Activated T-cell treated with anti-CD3 and anti-CD28 coated beads for 1 hour (primary cell): ENCODE data around the gene SLBP.
"Not testable (repeated sequence)": the region's sequence is repeated elsewhere in the genome, so short reads cannot be mapped to it uniquely, and the experiment has no call there.

Source experiments
- DNase-seq: peaks from one replicate; pipeline ENCODE4 v3.0.0-alpha.2; 2020; ENCODE audit warnings: low read depth

Gene SLBP

DNA sequence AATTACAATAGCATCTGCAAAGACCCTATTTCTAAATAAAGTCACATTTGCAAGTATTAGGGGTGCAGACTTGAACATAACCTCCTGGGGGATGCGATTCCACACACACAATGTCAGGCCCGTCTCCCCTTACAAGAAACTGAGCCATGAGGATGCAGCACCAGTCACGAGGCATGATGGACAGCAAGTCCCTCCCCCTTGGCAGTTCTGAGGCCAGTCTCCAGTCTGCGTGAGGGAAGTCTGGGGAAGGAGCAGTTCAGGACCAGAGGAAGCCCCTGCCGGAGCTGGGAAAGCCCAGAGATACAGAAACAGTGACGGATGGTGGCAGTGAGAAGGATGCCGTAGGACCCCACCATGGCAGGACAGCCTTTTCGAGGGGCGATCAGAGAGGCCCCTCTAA is 37.4 kb downstream of the SLBP start:
- no peak for DNase-seq

DNA sequence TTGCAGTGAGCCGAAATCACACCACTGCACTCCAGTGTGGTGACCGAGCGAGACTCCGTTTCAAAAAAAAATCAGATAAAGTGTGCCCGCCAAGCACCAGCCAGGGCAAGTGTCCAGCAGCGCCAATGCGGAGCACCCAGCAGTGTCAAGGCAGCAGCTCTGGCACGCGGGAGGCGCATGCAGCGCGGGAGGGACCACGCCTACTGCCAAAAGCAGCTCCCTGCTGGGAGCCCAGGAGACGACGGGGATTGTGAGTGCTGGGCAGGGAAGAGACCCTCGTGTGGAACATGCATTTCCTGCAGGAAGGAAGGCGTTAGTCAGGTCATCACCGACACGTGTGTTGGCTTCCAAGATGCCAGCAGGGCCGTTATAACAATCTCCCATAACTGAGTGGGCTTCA is 38.4 kb downstream of the SLBP start:
- DNase-seq: no peak

GRCh38 chr4:1671011-1671410 is 41.1 kb downstream of the SLBP start:
- not testable (repeated sequence) for DNase-seq

- DNase-seq: no peak
These were observed 41.8 kb downstream of the SLBP start for GRCh38 chr4:1670279-1670678.

DNA sequence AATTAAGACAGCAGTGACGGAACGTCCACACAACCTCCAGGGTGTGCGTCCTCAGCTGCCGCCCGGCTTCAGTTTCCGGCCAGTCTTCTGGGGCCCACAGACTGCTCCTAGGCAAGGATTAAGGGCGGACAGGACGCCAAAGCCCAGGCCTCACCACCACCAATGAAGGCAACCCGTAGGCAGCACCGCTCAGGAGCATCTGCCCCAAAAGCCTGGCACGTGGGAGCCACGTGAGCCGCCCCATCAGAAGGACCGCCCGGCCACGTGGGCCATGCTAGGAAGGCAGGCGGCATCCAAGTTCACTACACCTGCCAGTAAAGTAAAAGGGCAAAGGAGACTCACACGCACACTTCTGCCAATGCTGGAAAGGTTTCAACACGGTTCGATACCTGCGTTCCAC is 42.3 kb downstream of the SLBP start:
- DNase-seq: no peak

DNA sequence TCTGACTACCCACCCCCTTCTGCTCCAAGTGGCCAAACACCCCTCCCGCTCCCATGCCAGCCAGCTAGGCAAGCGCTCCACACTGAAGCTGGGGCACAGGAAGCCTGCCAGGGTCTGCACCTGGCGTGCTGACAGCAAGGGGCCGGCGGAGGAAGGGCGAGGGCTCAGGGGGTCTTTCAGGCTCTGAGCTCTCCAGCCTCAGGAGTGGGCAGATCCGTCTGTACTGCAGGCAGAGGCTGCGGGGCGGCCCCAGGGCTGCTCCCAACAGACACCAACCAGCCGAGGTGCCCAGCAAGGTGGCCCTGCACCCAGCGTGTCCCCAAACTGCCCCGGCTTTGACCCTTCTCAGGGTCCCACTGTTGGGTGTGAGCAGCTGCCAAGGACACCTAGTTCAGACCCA is 42.8 kb downstream of the SLBP start:
- no peak for DNase-seq

DNA sequence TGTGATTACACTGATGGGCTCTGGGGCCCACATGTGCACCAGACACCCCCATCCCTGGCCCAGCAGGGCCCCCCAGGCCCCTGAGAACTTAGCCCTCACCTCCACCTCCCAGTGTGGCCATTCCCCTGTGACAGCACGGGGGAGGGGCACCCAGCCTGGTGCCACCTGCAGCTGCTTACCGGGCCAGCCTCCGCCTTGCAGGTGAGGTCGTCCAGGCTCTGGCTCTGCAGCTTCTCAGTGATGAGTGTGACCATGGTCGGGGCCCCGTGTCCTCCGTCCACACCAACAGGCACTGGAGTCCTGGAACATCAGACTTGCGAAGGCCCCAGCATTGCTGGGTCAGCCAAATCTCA is 43.7 kb downstream of the SLBP start:
- DNase-seq: no peak

- DNase-seq: no peak
These were observed 44.8 kb downstream of the SLBP start for GRCh38 chr4:1667273-1667672.

GRCh38 chr4:1666391-1666790 is 45.7 kb downstream of the SLBP start:
- no peak for DNase-seq

DNA sequence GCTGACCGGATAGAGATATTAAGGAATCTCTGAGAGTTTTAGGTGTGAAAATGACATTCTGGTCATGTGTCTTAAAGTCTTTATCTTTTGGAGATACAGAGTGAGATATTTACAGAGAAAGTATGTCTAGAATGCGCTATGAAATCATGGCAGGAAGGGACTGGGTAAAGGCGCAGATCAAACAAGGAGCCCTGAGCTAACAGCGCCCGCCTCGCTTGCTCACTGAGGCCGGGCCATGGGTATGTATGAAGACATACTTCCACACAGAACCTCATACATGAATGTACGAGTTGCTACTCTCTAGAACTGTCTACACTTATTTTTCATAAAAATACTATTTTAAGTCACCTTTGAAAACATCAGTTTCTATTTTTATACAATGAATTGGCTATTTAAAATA is 48.0 kb downstream of the SLBP start:
- no peak for DNase-seq

DNA sequence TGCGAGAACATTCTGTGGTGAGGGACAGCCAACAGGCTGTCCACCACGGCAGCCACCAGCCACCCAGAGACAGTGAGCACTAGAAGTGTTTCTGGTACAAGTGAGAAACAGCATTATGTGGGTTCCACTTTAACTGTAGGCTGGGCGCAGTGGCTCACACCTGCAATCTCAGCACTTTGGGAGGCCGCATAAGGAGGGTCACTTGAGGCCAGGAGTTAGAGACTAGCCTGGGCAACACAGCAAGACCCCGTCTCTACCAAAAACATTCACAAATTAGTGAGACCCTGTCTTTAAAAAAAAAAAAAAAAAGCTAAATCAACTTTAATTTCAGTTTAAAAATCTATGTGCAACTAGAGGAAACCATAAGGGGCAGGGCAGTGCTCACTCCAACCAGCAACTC is 48.6 kb downstream of the SLBP start:
- no peak for DNase-seq

DNA sequence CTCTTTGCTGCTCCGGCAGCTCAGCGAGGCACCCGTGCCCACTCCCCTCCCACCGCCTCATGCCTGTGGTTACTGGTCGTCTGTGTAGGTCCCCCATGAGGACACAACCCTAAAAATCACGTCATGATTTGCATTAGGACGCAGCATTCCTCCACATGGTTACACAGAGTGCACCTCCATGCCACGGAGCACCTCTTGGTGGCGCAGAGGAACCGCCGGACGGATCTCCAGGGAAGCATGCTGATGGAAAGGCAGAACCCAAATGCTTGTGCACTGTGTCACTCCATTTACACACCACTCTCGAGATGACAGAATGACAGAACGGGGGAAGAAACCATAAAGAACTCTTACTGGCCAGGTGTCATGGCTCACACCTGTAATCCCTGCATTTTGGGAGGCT is 50.4 kb downstream of the SLBP start:
- DNase-seq: no peak

DNA sequence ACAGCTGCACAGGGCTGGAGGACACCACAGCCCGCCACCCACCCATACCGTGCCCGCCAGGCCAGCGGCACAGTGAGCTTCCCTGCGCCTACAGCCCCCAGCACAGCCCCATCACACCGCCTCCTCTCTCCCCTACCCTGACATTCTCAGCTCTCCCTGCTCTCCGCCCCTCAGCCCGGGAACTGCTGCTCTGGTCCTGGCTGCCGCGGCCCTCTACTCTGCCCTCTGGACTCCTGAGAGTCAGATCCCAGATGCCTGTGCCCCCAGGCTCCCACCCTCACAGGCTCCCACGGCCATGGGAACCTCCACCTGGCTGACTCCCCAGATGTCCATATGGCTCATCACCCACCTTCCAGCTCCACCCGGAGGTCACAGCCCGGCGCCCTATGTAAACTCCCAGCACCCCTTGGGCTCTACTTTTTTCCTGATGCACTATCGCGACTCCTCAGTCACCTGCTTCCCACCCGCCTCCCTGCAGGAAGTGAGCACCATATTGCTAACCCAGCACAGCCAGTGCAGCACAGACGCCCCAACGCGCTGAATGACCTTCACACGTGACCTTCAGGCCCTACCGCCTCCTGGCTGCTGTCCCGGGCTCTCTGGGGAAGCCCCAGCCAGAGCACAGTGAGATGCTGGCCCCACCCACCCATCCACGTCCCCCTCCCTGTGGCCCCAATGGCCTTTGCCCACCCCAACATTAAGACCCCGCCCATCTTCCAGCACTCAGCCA is 51.0 kb downstream of the SLBP start:
- no peak for DNase-seq

DNA sequence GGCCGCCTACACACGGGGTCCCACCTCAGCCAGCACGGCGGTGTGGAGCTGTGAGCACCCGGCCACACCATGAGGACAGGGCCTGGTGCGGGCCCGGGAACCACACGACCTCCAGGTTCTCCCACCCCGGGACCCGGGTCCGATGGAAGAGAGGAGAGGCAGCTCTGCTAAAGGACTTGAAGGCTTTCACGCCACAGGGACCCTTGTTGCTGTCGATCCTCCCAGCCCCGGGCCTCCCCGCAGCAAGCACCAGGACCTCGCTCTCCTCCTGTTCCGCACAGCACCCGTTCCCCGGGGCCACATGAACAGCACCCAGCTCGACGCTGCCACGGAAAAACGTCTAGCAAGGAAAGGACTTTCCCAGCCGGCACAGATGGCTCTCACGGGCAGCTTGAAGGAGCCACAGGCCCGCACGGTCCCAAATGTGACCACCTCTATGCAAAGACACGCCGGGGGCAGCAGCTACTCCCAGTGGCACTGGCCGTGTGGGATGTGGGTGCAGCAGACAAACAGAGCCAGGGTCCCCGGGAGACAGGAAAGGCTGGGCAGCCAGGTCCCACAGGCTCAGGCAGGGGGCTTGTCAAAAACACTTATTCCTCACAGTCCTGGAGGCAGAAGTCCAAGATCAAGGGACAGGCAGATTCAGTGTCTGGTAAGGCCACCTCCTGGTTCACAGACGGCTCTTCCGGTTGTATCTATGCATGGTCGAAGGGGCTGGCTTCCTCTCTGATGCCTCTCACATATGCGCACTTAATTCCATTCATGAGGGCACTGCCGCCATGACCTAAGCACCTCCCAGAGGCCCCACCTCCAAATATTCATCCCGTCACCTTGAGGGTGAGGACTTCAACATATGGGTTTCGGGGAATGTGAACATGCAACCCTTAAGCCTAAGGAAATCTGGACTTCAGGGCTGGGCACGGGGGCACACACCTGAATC is 52.7 kb downstream of the SLBP start:
- no peak for DNase-seq

DNA sequence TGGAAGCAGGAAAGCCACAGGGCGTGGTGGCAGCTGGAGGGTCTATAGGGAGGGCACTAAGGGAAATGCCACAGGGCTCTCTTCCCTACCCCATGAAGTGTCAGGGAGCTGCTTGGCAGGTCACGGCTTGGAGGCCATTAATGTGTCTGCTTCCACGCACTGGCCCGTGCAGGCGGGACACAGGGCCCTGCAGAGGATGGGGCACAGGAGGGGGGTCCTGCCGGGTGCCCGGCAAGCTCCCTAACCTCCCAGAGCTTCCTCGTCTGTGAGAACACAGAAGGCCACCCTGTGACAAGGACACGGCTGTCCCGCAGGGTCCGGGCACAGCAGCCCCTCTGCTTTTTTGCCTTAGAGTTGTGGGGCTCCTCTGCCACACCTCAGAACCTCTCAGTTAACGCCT is 53.5 kb downstream of the SLBP start:
- no peak for DNase-seq

- DNase-seq: no peak
These were observed 54.0 kb downstream of the SLBP start for GRCh38 chr4:1658146-1658545.

DNA sequence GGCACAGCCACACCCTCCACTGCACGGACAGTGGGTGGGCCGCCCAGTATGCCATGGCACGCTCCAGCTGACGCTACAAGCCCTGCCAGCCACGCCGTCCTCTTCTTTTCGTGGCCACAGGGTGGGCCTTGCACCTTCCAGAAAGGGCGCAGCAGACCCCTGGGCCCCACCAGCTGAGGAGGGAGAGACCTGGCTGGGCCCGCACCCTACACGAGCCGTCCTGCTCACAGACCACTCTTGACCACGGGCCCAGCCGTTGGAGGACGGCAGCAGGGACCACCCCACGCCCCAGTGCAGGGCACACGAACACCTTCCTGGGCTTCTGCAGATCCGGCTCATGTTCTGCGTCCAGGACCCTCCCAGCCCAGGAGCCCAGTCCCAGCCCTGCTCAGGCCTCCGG is 55.1 kb downstream of the SLBP start:
- DNase-seq: no peak

- no peak for DNase-seq
These were observed 56.0 kb downstream of the SLBP start for GRCh38 chr4:1656132-1656531.

- DNase-seq: no peak
These were observed 56.4 kb downstream of the SLBP start for GRCh38 chr4:1655676-1656075.

- no peak for DNase-seq
These were observed 57.0 kb downstream of the SLBP start for GRCh38 chr4:1655081-1655480.

- DNase-seq: no peak
These were observed 57.7 kb downstream of the SLBP start for GRCh38 chr4:1654216-1654955.

DNA sequence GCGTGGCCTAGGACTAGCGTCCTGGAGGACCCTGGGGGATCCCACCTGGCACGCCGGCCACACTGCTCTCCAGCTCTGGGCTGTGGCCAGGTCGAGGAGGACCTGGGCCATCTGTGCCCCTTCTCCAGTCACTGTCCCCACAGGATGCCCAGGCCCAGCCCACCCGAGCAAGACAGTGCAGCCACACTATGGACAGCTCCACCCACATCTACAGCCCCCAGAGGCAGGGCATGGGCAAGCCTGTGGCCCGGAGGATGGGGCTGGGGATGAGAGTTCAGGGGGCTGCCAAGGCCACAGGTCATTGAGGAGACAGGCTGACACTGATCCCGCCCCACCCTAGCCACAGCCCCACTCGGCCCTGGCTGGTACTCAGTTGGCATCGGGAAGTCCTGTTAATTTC is 58.3 kb downstream of the SLBP start:
- no peak for DNase-seq

DNA sequence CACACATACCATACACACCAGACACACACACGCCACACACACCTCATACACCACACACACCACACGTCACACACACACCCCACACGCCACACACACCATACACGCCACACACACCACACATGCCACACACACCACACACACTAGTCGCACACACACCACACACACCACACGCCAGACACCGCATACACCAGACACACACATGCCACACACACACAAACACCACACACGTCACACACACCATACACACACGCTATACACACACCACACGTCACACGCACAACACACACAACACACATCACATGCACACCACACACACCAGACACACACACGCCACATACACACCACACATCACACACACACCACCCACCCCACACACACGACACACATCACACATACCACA is 60.0 kb downstream of the SLBP start:
- no peak for DNase-seq
